Ascending aorta (tissue), 2 donors: ENCODE measurements around the gene STX7. TPM values are rescaled to one million over a fixed set of nuclear protein-coding genes. Genes with fewer than 3 reads are reported as not detected.

ENCODE experiments used
- DNase-seq, 2 donors: peaks; one replicate each; pipeline ENCODE4 v3.0.0-alpha.2; 2019; ENCODE audit warnings: low spot score in 2 of 2
- H3K27ac ChIP-seq, 2 donors: fragments of 200-600 bp; sonication (generic); one replicate each; pipeline ENCODE4 v1.5.1; 2016 to 2017; ENCODE audit warnings: mild to moderate bottlenecking in 1 of 2
- H3K27me3 ChIP-seq: fragments of 200-600 bp; sonication (generic); one replicate; pipeline ENCODE4 v1.5.1; 2017
- H3K36me3 ChIP-seq, 2 donors: fragments of 200-600 bp; sonication (generic); one replicate each; pipeline ENCODE4 v1.5.1; 2016
- H3K4me1 ChIP-seq, 2 donors: fragments of 200-600 bp; sonication (generic); one replicate each; pipeline ENCODE4 v1.5.1; 2016 to 2017; ENCODE audit warnings: mild to moderate bottlenecking in 1 of 2
- H3K4me3 ChIP-seq, 2 donors: fragments of 200-600 bp; sonication (generic); one replicate each; pipeline ENCODE4 v1.5.1; 2016 to 2017; ENCODE audit warnings: mild to moderate bottlenecking in 1 of 2
- H3K9me3 ChIP-seq, 2 donors: fragments of 200-600 bp; sonication (generic); one replicate each; pipeline ENCODE4 v1.5.1; 2016
- CTCF ChIP-seq, 3 experiments: fragments of 200-600 bp in 2 of 3; fragments of 450-650 bp in 1 of 3; sonication (generic) in 2 of 3; IDR thresholded peaks; one replicate each; pipeline ENCODE4 v1.5.1; 2016 to 2019; ENCODE audit warnings: antibody characterized with exemption in 3 of 3, mild to moderate bottlenecking in 1 of 3, moderate library complexity in 1 of 3
- intact Hi-C: fragments of 100-400 bp; cut with DNase I; formaldehyde crosslinking; loops from one replicate; pipeline ENCODE4 v1.15.1; 2023
- total RNA-seq: library from RNA; depleted of rRNA; stranded (reverse); fragments of >200 nt; gene quantifications from one replicate; pipeline ENCODE4 v1.1.0, GENCODE V29; 2016

The STX7 gene
- total RNA-seq, 1 donor from 2014 or later, result 18.3 TPM

- intact Hi-C loops, result loop anchor here (5.0 kb wide), 1 partner anchor 271 kb away; the partner anchor contains the start of gene SLC18B1
- no peaks in the 10 kb centered on the region for H3K9me3 ChIP-seq
- no peak for TF ChIP-seq CTCF (IDR thresholded peaks at IDR 0.05)
- no peak for DNase-seq
- H3K27ac ChIP-seq, result no peak overlapping the region
- no peaks in the 10 kb centered on the region for H3K27me3 ChIP-seq
- no peak overlapping the region for H3K4me3 ChIP-seq
- H3K36me3 ChIP-seq, result no peaks in the 10 kb centered on the region
- no peaks in the 10 kb centered on the region for H3K4me1 ChIP-seq
Observed at GRCh38 chr6:132526461-132526860, 13.5 kb upstream of the STX7 start.

DNA sequence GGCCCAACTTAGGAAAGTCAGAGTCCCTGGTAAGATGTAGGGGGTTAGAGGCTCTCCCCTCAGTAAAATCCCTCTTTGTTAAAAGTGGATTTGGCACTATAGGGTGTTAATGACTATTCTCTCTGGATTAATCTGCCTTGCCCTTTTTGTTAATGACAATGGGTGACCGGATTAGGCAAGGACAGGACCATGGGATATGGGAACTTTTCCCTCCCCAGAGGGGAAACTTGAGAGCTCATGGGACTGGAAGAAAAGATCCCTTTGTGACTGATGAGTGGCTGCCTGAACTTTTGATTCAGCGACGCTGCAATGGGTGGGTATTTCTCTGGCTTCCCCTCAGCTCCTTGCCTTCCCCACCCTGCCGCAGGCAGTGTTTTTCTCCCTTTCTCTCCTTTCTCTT is 12.9 kb upstream of the STX7 start:
- TF ChIP-seq CTCF (IDR thresholded peaks at IDR 0.05), result no peak

DNA sequence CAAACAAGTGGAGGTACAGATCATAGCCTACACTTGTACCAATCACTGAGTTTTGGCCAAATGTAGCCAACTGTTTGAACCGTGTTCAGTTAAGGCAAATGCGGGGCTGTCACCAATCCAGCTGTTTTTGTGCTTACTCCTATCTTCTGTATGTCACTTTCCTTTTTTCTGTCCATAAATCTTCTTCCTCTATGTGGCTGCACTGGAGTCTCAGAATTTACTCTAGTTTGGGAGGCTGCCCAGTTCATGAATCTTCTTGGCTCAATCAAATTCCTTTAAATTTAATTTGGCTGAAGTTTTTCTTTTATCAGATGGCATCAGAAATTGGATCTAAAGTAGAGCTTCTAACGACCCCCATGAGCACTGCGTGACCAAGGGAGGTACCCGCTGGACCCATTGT is 11.7 kb upstream of the STX7 start:
- intact Hi-C loops, result loop anchor here (5.0 kb wide), 1 partner anchor 273 kb away; the partner anchor contains the start of gene SLC18B1
- no peak for TF ChIP-seq CTCF (IDR thresholded peaks at IDR 0.05)
- Histone ChIP-seq H3K27ac (no peak overlapping the region), H3K4me1 (no peaks in the 10 kb centered on the region), H3K4me3 (no peak overlapping the region), H3K27me3 (no peaks in the 10 kb centered on the region), H3K36me3 (no peaks in the 10 kb centered on the region), H3K9me3 (no peaks in the 10 kb centered on the region)
- no peak for DNase-seq

More for the DNA sequence above, 12.9 kb upstream of the STX7 start:
- H3K4me3 ChIP-seq, result no peak overlapping the region
- no peaks in the 10 kb centered on the region for H3K9me3 ChIP-seq
- no peaks in the 10 kb centered on the region for H3K4me1 ChIP-seq
- no peak overlapping the region for H3K27ac ChIP-seq
- H3K27me3 ChIP-seq, result no peaks in the 10 kb centered on the region
- DNase-seq, result no peak
- intact Hi-C loops, result loop anchor here (5.0 kb wide), 1 partner anchor 271 kb away; the partner anchor contains the start of gene SLC18B1
- no peaks in the 10 kb centered on the region for H3K36me3 ChIP-seq

- intact Hi-C loops, result no loop called here
- DNase-seq, result no peak
- Histone ChIP-seq H3K4me1 (peaks cover 0 to under 1% of the 10 kb centered on the region in 2 donors), H3K27ac (no peak overlapping the region), H3K27me3 (no peaks in the 10 kb centered on the region), H3K4me3 (no peak overlapping the region), H3K9me3 (no peaks in the 10 kb centered on the region), H3K36me3 (no peaks in the 10 kb centered on the region)
- no peak for TF ChIP-seq CTCF (IDR thresholded peaks at IDR 0.05)
Observed at GRCh38 chr6:132520953-132521352, 8.0 kb upstream of the STX7 start.

GRCh38 chr6:132515386-132515785 is 2.5 kb upstream of the STX7 start:
- Histone ChIP-seq H3K4me3 (no peak overlapping the region), H3K4me1 (peaks cover 10 to 29% of the 10 kb centered on the region in 2 donors), H3K27me3 (no peaks in the 10 kb centered on the region), H3K27ac (peak overlapping the region; percentile 74 to 88), H3K36me3 (no peaks in the 10 kb centered on the region), H3K9me3 (no peaks in the 10 kb centered on the region)
- TF ChIP-seq CTCF (IDR thresholded peaks at IDR 0.05), result no peak
- intact Hi-C loops, result loop anchor here (10.0 kb wide), 3 partner anchors 299 to 1659 kb away; partner anchors contain the start of gene RPS12
- no peak for DNase-seq
